ENCODE measurements around the gene IFNAR1. TPM values are rescaled to one million over a fixed set of nuclear protein-coding genes. Genes with fewer than 3 reads are reported as not detected.

Gene IFNAR1
- total and polyA plus RNA-seq, 9 of the 15 experiments (the other 6 are each of a cell fraction or from before 2014, with no cell fraction given), result 8.6 to 31.8 (median 14.8) TPM

DNA sequence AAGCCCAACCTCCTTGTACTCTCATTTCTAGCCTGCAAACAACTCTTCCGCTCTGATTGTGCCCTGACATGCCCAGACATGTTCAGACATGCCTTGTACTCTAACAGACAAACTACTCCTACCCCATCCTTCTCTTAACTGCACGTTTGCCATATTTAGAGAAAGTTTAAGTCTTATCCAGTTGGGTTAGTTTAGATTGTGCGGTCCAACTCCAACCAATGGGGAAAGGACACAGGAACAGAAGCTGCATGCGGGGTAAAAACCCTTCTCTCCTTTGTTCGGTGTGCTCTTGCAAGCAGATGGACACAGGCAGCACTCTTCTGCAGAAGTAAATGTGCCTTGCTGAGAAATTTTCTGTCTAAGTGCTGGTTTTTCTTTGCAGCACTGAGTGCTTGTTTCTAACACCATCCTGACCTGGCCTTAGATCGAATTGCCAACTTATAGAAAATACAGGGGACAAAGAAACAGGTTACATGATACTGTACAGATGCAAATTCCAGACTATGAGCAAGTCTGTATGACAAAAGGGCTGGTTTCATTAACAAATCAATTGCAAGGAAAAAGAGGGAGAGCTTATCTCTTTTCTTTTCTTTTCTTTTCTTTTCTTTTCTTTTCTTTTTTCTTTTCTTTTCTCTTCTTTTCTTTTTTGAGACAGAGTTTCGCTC lies 42.7 kb downstream of the IFNAR1 start:
- Histone ChIP-seq H3K79me2 (ENCODE audit: control insufficient read depth, insufficient read depth, low read length) (no peaks in the 10 kb centered on the region), H3K9me3 (replicated peaks; ENCODE audit: control insufficient read depth, insufficient read depth, low read depth, low read length) (peaks cover 17% of the 10 kb centered on the region), H3K27me3 (ENCODE audit: control insufficient read depth in 2 of 2, insufficient read depth in 2 of 2, low read length in 2 of 2) (no peaks in the 10 kb centered on the region), H4K20me1 (replicated peaks; ENCODE audit: control insufficient read depth, insufficient read depth, low read length) (no peaks in the 10 kb centered on the region), H3K9ac (ENCODE audit: insufficient read depth in 1 of 2, low read depth in 2 of 2, low read length in 2 of 2) (no peak overlapping the region), H3K4me3 (no peak overlapping the region), H3K27ac (ENCODE audit: extremely low read depth, low read depth, low read length) (no peak overlapping the region), H3K9me1 (ENCODE audit: control insufficient read depth, insufficient read depth, low read length) (no peaks in the 10 kb centered on the region), H3K4me1 (replicated peaks in 1 of 2; ENCODE audit: control insufficient read depth in 2 of 2, insufficient read depth in 2 of 2, low read length in 2 of 2) (peaks cover 4 to 10% of the 10 kb centered on the region in 2 experiments; a peak in 3 of 5 replicates), H2AFZ (ENCODE audit: low read depth, low read length) (no peak overlapping the region), H3K36me3 (ENCODE audit: control insufficient read depth, insufficient read depth, low read length) (no peaks in the 10 kb centered on the region), H3K4me2 (ENCODE audit: insufficient read depth, low read length) (no peak overlapping the region)
- intact Hi-C loops (cut with micrococcal nuclease), result no loop called here
- ChIA-PET POLR2A (interaction anchor here (1.1 to 1.4 kb wide), 2 partner anchors 12 to 23 kb away, joined by 3 read pairs; no protein-coding TSS in a partner anchor), CTCF (ENCODE audit: low intra/inter-chr PET ratio) (no interaction called here)
- no peak for FAIRE-seq
- WGBS (ENCODE audit: insufficient coverage, low coverage, missing lambda C conversion rate), result 26% methylated on average over 7 of the region's 7 CpGs
- in situ Hi-C loops (cut with MboI), result no loop called here
- no TSS peak for BruUV-seq (replicated peaks)
- ATAC-seq, result no peak
- DNase-seq (ENCODE audit: extremely low read depth in 1 of 4, low spot score in 3 of 4), result no peak
- peak; percentile 98 for TF ChIP-seq CBX5 (IDR thresholded peaks at IDR 0.05; ENCODE audit: borderline replicate concordance, low read depth)
- no peak for TF ChIP-seq TAF15 (IDR thresholded peaks at IDR 0.05; ENCODE audit: low read depth, low read length)
- TF ChIP-seq, protein P1, sequence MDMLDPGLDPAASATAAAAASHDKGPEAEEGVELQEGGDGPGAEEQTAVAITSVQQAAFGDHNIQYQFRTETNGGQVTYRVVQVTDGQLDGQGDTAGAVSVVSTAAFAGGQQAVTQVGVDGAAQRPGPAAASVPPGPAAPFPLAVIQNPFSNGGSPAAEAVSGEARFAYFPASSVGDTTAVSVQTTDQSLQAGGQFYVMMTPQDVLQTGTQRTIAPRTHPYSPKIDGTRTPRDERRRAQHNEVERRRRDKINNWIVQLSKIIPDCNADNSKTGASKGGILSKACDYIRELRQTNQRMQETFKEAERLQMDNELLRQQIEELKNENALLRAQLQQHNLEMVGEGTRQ (CRISPR knock-in tag; IDR thresholded peaks at IDR 0.05), result no peak
- TF ChIP-seq CSDE1 (IDR thresholded peaks at IDR 0.05), result no peak
- no peak for TF ChIP-seq XRCC3 (IDR thresholded peaks at IDR 0.05)
- TF ChIP-seq CBX1 (IDR thresholded peaks at IDR 0.05; ENCODE audit: low read depth), result peak; percentile 87; the same call in 1 of the 2 replicates
- TF ChIP-seq ZEB2 (IDR thresholded peaks at IDR 0.05), result peak; percentile 76
- TF ChIP-seq FOXJ3 (CRISPR knock-in tag; IDR thresholded peaks at IDR 0.05), result no peak
- TF ChIP-seq, protein P2, sequence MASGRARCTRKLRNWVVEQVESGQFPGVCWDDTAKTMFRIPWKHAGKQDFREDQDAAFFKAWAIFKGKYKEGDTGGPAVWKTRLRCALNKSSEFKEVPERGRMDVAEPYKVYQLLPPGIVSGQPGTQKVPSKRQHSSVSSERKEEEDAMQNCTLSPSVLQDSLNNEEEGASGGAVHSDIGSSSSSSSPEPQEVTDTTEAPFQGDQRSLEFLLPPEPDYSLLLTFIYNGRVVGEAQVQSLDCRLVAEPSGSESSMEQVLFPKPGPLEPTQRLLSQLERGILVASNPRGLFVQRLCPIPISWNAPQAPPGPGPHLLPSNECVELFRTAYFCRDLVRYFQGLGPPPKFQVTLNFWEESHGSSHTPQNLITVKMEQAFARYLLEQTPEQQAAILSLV (tag; IDR thresholded peaks at IDR 0.05), result no peak
- TF ChIP-seq ADNP (tag; IDR thresholded peaks at IDR 0.05), result no peak
- TF ChIP-seq U2AF1 (optimal IDR thresholded peaks at IDR 0.05; ENCODE audit: low read depth, low read length), result no peak
- TF ChIP-seq NR3C1 (CRISPR knock-in tag; IDR thresholded peaks at IDR 0.05), result no peak
- TF ChIP-seq CBX3 (IDR thresholded peaks at IDR 0.05; ENCODE audit: borderline replicate concordance in 1 of 2, low read length in 2 of 2), result peak in 1 of 2 experiments; percentile 99; a peak in 2 of 3 replicates
- peak; percentile 56; the same call in 1 of the 2 replicates for TF ChIP-seq JUN (IDR thresholded peaks at IDR 0.05; ENCODE audit: borderline replicate concordance, low read depth, low read length)
- no peak for TF ChIP-seq JUN (CRISPR knock-in tag; IDR thresholded peaks at IDR 0.05; ENCODE audit: borderline replicate concordance)
- TF ChIP-seq CBX2 (IDR thresholded peaks at IDR 0.05; ENCODE audit: insufficient read depth, low read length, poor library complexity, severe bottlenecking), result no peak
- TF ChIP-seq, protein P3, sequence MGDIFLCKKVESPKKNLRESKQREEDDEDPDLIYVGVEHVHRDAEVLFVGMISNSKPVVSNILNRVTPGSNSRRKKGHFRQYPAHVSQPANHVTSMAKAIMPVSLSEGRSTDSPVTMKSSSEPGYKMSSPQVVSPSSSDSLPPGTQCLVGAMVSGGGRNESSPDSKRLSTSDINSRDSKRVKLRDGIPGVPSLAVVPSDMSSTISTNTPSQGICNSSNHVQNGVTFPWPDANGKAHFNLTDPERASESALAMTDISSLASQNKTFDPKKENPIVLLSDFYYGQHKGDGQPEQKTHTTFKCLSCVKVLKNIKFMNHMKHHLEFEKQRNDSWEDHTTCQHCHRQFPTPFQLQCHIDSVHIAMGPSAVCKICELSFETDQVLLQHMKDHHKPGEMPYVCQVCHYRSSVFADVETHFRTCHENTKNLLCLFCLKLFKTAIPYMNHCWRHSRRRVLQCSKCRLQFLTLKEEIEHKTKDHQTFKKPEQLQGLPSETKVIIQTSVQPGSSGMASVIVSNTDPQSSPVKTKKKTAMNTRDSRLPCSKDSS (IDR thresholded peaks at IDR 0.05; ENCODE audit: low read depth, partially characterized antibody), result peak; percentile 99
- no peak for TF ChIP-seq ZNF354B (CRISPR knock-in tag; IDR thresholded peaks at IDR 0.05)
- TF ChIP-seq RAD51 (IDR thresholded peaks at IDR 0.05; ENCODE audit: borderline replicate concordance, low read depth), result no peak
- no peak for TF ChIP-seq HMGN3 (IDR thresholded peaks at IDR 0.05; ENCODE audit: borderline replicate concordance, extremely low read depth, insufficient read length, low read depth, low read length)
